ENCODE results near the gene LRRC4. TPM values are rescaled to one million over a fixed set of nuclear protein-coding genes. Genes with fewer than 3 reads are reported as not detected.

The LRRC4 gene
- total RNA-seq, 1 donor from 2014 or later: 1.3 TPM

GRCh38 chr7:128008141-128008540, 23.1 kb downstream of the LRRC4 start:
- no peak for DNase-seq (ENCODE audit: extremely low read depth, low read depth, low spot score)

DNA sequence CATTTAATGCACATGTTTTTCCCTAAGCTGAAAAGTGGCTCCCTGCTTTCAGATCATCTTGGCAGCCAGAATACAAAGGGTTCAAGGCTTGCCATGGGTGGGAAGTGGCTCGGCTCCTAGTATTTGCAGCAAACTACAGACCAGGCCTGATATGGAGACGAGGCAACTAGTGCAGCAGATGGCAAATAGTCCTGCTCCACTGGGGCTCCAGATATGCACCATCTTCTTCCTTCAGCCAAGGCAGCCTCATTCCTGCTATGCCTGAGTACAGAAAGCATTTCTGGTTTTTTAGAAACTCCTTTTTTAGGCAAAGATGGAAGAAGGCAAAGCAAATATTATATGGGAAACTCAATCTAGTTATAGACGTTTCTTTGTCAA, 23.9 kb downstream of the LRRC4 start:
- no peak for DNase-seq (ENCODE audit: extremely low read depth, low read depth, low spot score)

DNA sequence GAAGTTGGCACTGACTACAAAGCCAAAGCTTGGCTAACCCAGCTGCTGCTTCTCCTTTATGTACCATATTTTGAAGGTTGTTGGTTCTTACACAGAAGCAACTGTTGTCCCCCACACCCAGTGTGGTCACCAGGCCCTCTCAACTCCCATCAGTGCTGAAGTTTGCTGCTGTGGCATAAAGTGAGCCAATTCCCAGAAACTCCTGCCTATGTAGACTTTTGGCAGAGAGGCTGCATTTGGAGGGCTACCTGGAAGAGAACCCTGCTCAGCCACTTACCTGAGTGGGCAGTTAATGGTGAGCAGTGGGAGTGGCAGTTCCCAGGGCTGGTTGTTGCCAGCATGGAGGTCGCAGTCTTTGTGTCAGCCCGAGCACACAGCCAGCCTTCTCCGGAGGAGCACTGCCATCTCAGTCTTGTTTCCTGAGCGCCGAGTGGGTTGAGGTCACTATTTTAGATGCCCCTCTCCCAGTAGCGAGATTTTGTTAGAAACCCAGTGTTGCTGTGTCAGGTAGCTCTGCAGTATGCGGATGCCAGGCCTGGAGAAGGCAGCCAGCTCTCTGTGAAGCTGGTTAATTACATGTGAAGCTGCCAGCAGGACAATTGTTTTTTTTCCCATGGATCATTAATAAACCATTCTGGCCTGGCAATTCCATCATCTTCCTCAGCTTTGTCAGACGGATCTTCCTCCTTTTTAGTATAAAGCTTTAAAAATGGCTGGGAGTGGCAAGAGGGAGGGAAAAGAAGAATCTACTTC, 24.5 kb downstream of the LRRC4 start:
- no peak for DNase-seq (ENCODE audit: extremely low read depth, low read depth, low spot score)

DNA sequence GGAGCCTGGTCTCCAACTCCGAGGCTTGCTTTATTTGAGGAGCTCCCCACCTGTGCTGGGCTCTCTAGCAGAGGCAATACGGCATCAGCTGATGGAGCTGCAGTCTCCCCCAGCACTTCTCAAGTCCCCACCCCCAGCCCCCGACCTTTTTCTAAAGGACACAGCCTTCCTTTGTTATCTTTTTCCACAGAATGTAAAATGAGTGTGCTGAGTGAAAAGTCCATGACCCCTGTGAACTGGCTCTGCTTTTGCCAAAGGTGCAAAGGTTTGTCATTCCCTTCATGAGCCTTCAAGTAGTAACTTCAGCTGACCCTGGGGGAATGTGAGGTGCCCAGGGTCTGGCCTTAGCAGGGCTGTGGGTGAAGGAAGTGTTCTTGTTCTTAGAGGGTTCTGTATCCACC, 25.5 kb downstream of the LRRC4 start:
- DNase-seq (ENCODE audit: extremely low read depth, low read depth, low spot score): no peak

DNA sequence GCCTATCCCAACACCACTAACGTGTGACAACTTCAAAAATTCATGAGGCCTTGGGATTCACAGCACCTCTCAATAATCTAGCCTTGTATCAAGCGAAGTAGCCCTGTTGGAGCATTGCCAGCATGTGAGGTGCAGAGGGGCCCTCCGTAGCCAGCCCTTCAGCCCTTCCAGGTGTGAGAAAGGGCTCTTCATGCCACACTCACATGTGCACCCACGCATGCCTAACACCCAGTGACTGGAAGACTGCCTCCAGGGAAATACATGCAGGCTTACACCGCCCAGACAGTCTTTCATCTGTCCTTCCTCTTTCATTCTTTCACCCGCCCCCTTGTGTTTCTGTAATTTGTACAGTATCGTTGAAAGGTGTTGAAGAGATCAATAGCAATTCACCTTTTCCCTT, 26.1 kb downstream of the LRRC4 start:
- no peak for DNase-seq (ENCODE audit: extremely low read depth, low read depth, low spot score)

GRCh38 chr7:128004623-128005022, 26.6 kb downstream of the LRRC4 start:
- DNase-seq (ENCODE audit: extremely low read depth, low read depth, low spot score): no peak

GRCh38 chr7:128003787-128004186, 27.4 kb downstream of the LRRC4 start:
- DNase-seq (ENCODE audit: extremely low read depth, low read depth, low spot score): no peak

DNA sequence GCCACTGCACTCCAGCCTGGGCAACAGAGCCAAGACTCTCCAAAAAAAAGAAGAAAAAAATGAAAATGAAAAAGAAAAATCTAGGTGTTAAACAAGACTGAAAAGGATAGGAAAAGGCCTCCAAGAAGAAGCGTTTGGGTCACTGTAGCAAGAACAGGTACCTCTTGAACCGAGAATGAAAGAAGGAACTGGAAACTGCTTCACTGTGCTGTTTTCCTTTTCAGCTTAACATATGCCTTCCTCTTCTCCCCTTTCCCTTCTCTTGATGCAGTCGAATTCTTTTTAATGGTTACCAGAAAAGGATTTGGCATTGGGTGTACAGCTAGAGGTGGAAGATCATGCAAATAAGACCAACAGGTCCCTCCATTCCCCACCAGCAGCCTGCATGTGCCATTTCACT, 28.1 kb downstream of the LRRC4 start:
- no peak for DNase-seq (ENCODE audit: extremely low read depth, low read depth, low spot score)

GRCh38 chr7:128000854-128001265, 30.4 kb downstream of the LRRC4 start:
- no peak for DNase-seq (ENCODE audit: extremely low read depth, low read depth, low spot score)

- DNase-seq (ENCODE audit: extremely low read depth, low read depth, low spot score): no peak
Observed at GRCh38 chr7:128000048-128000447, 31.2 kb downstream of the LRRC4 start.

DNA sequence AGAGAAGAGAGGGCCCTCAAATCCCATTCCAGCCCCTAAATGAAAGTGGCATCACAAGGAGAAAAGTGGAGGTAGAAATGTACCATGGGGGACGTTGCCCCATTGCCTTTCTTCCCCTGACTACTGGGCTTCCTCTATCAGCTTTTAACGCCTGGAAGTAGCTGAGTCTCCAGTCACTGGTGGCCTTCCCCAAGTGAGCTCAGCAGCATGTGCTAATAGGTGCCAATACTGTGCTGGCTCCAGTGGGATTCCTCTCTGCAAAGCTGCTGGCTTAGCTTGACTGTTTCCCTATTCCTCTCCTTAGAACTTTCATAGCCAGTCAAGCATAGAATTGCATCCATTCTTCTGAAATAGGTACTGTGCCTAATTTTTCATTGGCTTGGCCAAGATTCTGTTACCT, 32.6 kb downstream of the LRRC4 start:
- DNase-seq (ENCODE audit: extremely low read depth, low read depth, low spot score): no peak

GRCh38 chr7:127997226-127997922, 33.9 kb downstream of the LRRC4 start:
- DNase-seq (ENCODE audit: extremely low read depth, low read depth, low spot score): no peak

GRCh38 chr7:127996253-127997071, 34.8 kb downstream of the LRRC4 start:
- DNase-seq (ENCODE audit: extremely low read depth, low read depth, low spot score): no peak

DNA sequence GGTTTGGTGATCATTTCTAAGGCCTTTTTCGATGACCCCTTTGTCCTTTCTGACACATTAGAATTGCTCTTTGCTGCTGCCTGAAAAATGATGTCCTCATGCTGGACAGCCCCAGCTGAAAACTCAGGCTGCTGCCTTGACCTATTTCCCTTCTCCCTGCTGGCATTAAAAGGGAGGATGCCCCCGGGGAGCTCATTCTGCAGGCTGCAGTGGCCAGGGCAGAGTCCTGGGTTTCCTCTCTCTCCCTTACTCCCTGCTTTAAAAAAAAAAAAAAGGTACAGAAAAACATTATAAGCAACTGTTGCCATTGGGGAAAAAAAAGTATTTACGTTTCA, 35.4 kb downstream of the LRRC4 start:
- DNase-seq (ENCODE audit: extremely low read depth, low read depth, low spot score): no peak

DNA sequence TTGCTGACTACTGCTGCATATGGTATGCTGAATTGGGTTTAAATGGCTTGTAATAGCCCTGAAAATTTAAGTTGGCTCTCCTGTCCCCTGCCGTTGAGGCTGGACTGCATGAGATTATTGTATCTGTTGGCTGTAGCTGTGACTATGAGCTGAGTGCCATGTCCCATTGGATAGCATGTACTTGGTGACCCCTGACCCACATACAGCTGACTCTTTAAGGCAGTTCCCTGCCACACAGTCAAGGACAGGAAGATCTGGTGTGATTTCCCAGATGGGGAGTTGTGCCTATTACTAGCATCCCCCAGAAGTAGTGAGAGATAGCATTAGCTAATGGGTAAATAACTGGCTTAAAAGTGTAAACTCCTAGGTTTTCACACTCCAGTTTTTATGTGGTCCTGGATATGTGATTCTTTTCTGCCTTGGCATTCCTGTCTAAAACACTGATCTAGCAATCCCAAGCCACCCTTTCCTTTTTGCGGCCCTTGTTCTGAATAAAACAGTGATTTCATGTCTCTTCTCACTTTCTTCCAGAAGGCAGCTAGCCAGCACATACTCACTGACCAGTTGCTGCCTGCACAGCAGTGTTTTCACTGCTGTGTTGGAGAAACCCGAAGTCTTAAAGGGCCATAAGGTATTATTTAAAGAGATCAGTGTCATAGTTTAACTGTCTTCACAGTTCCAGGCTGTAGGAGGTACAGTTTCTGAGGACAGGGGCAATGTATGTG, 35.9 kb downstream of the LRRC4 start:
- DNase-seq (ENCODE audit: extremely low read depth, low read depth, low spot score): no peak

DNA sequence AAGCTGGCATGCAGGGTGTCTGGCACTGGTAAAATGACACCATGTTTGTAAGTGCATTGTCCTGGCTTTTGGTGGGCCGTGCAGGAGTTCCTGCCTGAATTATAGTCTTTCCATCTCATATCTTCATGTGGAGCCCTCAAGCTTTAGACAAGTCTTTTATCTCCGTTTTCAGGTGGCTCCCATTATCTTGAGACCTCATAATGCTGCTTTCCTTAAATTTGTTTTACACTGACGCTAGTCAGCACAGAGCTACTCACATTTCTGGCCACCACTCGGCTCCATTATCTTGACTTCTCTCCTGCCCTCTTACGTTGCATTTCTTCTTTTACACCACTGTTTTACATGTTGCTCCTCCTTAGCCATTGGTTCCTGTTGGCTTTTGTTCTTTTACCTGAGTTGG, 37.2 kb downstream of the LRRC4 start:
- no peak for DNase-seq (ENCODE audit: extremely low read depth, low read depth, low spot score)

DNA sequence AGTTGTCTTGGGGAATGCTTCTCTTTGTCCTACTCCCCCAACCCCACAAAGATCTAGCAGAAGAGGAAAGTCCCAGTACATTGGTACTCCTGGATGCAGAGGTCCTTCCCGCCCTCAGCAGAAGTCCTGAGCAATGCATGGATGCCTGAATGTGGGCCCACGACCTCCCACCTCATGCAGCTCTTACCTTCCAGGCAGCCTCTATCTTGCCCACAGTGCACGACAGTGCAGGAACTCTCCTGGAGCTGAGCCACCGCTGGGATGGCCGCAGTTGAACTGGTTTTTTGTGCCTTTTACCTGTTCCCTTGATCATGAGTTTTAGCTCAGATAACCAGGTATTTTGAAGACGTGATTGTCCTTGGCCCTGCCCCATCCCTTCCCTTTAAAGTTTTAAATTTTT, 37.9 kb downstream of the LRRC4 start:
- DNase-seq (ENCODE audit: extremely low read depth, low read depth, low spot score): no peak

DNA sequence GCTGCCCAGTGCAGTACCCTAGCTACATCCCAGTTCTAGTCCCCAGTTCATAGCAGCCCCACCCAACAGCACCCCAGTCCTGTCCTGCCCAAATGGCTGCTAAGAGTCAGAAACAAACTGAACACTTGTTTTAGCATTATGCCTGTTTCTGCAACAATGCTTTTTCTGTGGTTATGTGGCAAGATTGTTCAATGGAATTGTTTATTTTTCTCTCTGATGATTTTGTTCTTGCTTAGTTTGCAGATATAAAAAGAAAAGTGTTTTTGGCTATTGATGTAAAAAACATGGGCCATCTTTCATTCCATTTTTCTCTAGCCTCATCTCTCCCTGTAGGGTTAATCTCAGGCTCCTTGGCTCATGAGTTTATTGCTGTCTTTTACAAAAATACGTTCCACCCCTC, 42.5 kb downstream of the LRRC4 start:
- no peak for DNase-seq (ENCODE audit: extremely low read depth, low read depth, low spot score)

GRCh38 chr7:127986581-127987521, 44.4 kb downstream of the LRRC4 start:
- no peak for DNase-seq (ENCODE audit: extremely low read depth, low read depth, low spot score)

DNA sequence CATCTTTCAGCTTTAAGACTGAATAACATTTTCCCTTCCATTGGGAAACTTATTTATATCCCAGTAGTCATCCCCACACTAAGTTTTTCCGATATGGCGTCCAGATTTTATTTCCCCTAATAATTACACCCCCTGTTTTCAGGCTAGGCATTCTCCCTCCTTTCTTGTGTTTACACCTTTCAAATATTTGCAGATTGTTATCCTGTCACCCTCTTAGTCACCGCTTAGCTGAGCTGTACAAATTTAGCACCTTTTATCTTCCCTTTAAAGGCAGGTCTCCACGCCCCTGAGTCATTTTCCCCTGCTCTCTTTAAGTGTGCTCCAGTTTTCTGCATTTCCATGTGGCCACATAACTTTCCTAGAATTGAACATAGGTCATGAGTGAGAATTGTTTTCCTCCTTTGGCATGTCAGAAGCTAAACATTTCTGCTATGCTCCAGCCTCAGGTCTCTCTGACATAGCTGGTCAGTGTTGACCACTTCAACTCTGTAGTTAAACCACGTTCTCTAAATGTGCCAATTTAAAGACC, 47.4 kb downstream of the LRRC4 start:
- no peak for DNase-seq (ENCODE audit: extremely low read depth, low read depth, low spot score)

Data from glomerular endothelial cell (primary cell).